ENCODE results near the gene MRPS15. TPM values are rescaled to one million over a fixed set of nuclear protein-coding genes. Genes with fewer than 3 reads are reported as not detected.

Gene MRPS15
- total and polyA plus RNA-seq, 8 donors = 48.9 to 84.2 (median 57.5) TPM

DNA sequence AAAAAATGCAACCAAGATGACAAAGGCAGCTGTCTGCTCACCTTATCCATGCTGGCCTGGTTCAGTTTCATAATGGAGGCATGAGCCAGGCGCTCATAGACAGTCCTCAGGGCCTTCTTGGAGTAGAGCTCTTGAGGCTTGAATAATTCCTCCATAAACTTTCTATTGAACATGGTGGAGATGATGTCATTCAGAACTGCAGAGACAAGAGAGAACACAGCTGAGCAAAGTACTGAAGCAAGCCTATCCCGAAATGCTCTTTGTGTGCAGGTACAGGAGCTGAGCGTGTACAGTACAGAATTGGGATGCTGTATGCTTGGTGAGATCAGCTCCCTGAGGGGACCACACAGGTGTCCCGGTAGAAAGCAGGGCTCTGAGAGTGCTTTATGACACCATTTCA lies 25.5 kb downstream of the MRPS15 start:
- TF ChIP-seq, protein P1, sequence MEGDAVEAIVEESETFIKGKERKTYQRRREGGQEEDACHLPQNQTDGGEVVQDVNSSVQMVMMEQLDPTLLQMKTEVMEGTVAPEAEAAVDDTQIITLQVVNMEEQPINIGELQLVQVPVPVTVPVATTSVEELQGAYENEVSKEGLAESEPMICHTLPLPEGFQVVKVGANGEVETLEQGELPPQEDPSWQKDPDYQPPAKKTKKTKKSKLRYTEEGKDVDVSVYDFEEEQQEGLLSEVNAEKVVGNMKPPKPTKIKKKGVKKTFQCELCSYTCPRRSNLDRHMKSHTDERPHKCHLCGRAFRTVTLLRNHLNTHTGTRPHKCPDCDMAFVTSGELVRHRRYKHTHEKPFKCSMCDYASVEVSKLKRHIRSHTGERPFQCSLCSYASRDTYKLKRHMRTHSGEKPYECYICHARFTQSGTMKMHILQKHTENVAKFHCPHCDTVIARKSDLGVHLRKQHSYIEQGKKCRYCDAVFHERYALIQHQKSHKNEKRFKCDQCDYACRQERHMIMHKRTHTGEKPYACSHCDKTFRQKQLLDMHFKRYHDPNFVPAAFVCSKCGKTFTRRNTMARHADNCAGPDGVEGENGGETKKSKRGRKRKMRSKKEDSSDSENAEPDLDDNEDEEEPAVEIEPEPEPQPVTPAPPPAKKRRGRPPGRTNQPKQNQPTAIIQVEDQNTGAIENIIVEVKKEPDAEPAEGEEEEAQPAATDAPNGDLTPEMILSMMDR (IDR thresholded peaks at IDR 0.05) = no peak
- ATAC-seq = no peak

DNA sequence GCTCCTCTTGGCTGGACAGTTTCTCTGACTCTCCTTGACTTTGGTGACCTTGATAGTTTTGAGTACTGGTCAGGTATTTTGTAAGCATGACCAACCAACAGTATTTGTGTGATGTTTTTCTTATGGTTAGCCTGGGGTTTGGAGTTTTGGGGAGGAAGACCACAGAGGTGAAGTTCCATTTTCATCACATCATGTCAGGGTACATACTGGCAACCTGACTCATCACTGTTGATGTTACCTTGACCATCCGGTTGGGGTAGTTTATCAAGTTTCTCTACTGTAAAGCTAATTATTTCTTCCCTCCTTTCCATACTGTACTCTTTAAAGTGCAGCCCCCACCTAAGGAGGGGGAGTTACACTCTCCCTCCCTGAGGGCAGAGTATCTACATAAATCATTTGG lies 27.4 kb downstream of the MRPS15 start:
- no peaks in the 10 kb centered on the region for H3K36me3 ChIP-seq
- TF ChIP-seq, protein P1 (IDR thresholded peaks at IDR 0.05) = no peak
- H3K4me3 ChIP-seq = no peak overlapping the region
- no peak for DNase-seq
- H3K27ac ChIP-seq = no peak overlapping the region
- no peak for ATAC-seq
- H3K4me1 ChIP-seq = peaks cover 0 to 14% of the 10 kb centered on the region in 2 donors
- intact Hi-C loops (cut with DNase I) = no loop called here
- H3K27me3 ChIP-seq = no peaks in the 10 kb centered on the region
- H3K9me3 ChIP-seq = no peaks in the 10 kb centered on the region

More for the DNA sequence above, 25.5 kb downstream of the MRPS15 start:
- H3K4me1 ChIP-seq = peaks cover under 1 to 3% of the 10 kb centered on the region in 2 donors
- no peaks in the 10 kb centered on the region for H3K36me3 ChIP-seq
- no peaks in the 10 kb centered on the region for H3K27me3 ChIP-seq
- H3K27ac ChIP-seq = no peak overlapping the region
- DNase-seq = no peak
- no peak overlapping the region for H3K4me3 ChIP-seq
- intact Hi-C loops (cut with DNase I) = no loop called here
- no peaks in the 10 kb centered on the region for H3K9me3 ChIP-seq

DNA sequence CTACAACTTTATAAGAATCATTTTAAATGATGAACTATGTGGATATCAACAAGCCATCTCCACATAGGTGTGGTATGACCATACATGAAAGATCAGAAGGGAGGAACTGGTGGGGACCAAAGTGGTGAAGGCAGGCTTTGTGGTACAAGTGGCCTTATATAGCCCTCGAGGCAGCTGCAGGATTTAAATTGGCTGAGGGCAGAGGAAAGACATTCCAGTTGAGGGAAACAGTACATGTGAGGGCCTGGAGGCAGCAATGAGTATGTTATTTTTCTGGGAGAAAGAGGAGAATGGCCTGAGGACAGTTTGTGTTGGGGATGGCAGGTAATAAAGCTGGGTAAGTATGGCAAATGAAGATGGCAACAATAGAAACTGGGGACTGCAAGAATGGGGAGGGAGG lies 31.1 kb downstream of the MRPS15 start:
- Histone ChIP-seq H3K27ac (peak overlapping the region in 1 of 2 donors; percentile 23), H3K4me3 (no peak overlapping the region), H3K36me3 (no peaks in the 10 kb centered on the region), H3K27me3 (no peaks in the 10 kb centered on the region), H3K9me3 (no peaks in the 10 kb centered on the region), H3K4me1 (peaks cover 0 to 14% of the 10 kb centered on the region in 2 donors)
- no peak for DNase-seq
- intact Hi-C loops (cut with DNase I) = no loop called here
- peak; percentile 35 for ATAC-seq
- TF ChIP-seq, protein P1 (IDR thresholded peaks at IDR 0.05) = no peak

DNA sequence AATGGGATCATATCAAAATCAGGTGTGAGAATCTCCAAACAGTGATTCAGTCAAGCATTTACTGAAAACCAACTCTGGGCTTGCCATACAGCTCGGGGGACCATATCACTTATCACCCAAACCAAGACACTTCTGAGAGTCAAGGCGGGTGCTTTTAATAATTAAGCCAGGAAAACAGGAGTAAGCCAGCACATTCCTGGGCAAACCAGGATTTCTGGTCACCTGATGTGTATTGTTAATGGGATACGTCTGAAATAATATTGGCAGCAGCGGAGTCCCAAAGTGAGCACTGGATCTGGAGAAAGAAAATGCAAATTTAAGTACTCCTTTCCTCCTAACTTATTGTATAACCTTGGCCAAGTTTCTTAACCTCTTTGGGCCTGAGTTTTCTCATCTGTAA lies 31.6 kb downstream of the MRPS15 start:
- intact Hi-C loops (cut with DNase I) = no loop called here
- no peaks in the 10 kb centered on the region for H3K27me3 ChIP-seq
- H3K9me3 ChIP-seq = no peaks in the 10 kb centered on the region
- peak overlapping the region in 1 of 2 donors; percentile 23 for H3K27ac ChIP-seq
- H3K4me3 ChIP-seq = no peak overlapping the region
- H3K4me1 ChIP-seq = peaks cover 0 to 14% of the 10 kb centered on the region in 2 donors
- no peak for DNase-seq
- H3K36me3 ChIP-seq = no peaks in the 10 kb centered on the region
- TF ChIP-seq, protein P1 (IDR thresholded peaks at IDR 0.05) = no peak
- peak; percentile 70 for ATAC-seq

DNA sequence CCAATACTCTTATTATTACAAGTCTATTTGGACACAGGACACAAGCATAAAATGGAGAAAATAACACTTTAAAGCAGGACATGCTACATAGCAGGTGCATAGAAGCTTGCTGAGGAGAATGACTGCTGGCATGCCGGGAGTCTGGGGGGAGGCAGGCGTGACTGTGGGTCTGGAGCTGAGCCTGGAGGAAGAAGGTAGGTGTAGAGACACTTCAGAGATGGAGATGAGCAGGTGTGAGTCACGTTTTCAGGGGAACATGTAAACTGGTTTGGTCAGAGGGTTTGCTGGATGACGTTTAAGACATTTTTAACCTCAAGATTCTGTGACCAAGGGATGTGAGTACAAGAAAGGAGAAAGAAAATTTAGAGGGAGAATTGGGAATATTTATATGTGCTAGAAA lies 38.4 kb downstream of the MRPS15 start:
- intact Hi-C loops (cut with DNase I) = no loop called here
- ATAC-seq = no peak
- Histone ChIP-seq H3K27me3 (no peaks in the 10 kb centered on the region), H3K4me1 (peaks cover 0 to 1% of the 10 kb centered on the region in 2 donors), H3K4me3 (no peak overlapping the region), H3K27ac (no peak overlapping the region), H3K36me3 (peaks cover 0 to 7% of the 10 kb centered on the region in 2 donors), H3K9me3 (no peaks in the 10 kb centered on the region)
- no peak for DNase-seq
- TF ChIP-seq, protein P1 (IDR thresholded peaks at IDR 0.05) = no peak

Measured in left lung (tissue), 10 donors.